ENCODE measurements around the gene ZRANB2.

Gene ZRANB2

DNA sequence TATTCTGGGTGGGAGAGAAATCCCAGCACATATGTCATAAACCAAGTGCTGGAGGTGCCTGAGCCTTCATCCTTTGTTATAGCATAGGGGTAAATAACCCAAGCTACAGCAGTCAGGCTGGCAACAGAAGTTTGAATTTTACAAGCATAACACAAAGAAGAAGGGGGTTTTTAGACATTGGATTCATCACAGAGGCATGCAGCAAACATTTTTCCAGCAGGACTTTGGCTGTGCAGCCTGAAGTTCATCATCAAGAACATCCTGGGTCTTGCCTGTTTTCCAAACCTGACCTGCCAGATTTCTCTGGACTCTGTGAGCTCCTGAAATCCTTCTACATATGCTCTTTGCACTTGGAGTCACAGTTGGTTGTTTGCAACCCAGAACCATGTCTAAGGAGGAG is 49.4 kb downstream of the ZRANB2 start:
- H3K4me3 ChIP-seq (ENCODE audit: low read depth, low read length), result no peak overlapping the region
- no peak for TF ChIP-seq CTCF (conservative IDR thresholded peaks at IDR 0.05; ENCODE audit: low read depth, low read length)
- DNase-seq (ENCODE audit: low read depth), result no peak

DNA sequence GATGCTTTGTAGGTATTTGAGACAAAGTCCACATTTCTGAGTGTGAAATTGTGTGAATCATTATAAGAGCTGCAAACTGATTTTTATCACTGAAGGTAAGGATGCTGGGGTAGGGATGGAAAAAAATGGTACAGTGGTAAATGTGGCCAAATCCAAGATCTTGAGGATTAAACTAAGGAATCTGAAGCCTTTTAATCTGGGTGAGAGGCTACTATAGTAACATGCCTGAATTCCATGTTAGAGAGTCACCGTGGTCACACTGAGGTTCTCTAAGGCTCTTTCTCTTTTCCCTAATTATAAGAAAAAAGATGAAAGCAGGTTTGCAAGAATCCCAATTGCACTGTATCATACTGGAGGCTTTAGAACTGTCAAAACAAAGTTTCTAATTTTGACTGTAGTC is 50.8 kb downstream of the ZRANB2 start:
- no peak overlapping the region for H3K4me3 ChIP-seq (ENCODE audit: low read depth, low read length)
- TF ChIP-seq CTCF (conservative IDR thresholded peaks at IDR 0.05; ENCODE audit: low read depth, low read length), result no peak

DNA sequence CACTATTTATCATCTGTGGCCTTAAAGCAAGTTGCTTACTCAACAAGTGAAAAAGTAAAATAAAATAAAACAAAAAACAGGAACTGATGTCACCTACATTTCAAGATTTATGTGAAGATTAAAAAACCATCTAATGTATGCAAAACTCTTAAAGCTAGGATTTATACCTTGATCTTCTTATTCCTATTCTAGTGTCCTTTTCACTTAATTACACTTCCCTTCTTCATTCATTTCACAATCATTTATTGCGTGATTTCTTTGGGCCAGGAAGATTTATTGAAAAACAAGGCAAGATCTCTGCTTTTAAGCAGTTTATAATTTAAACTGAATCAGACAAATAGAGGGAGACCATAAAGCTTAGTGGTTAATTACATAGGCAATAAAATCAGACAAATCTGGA is 51.9 kb downstream of the ZRANB2 start:
- no peak for DNase-seq (ENCODE audit: low read depth)

More for the DNA sequence above, 50.8 kb downstream of the ZRANB2 start:
- no peak for DNase-seq (ENCODE audit: low read depth)

GRCh38 chr1:71027991-71028390 is 52.8 kb downstream of the ZRANB2 start:
- TF ChIP-seq CTCF (conservative IDR thresholded peaks at IDR 0.05; ENCODE audit: low read depth, low read length), result no peak
- DNase-seq (ENCODE audit: low read depth), result no peak
- H3K4me3 ChIP-seq (ENCODE audit: low read depth, low read length), result no peak overlapping the region

More for the DNA sequence above, 51.9 kb downstream of the ZRANB2 start:
- no peak overlapping the region for H3K4me3 ChIP-seq (ENCODE audit: low read depth, low read length)
- no peak for TF ChIP-seq CTCF (conservative IDR thresholded peaks at IDR 0.05; ENCODE audit: low read depth, low read length)

DNA sequence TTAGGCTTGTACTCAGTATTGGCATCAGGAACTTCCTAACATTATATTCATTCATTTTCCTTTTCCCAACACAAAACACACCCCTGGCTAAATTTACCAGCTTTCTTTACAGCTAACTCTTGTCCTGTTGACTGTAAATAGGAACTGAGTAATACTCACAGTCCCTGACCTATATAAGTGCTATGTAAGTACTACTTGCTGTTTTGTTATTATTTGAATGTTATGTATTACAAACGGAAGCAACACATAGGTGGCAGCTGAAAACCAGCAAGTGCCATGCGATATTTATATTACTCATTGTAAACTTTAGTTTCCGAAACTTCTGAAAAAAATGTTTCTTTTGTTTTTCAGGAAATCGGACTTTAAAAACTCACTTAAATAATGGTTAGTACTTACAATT is 54.7 kb downstream of the ZRANB2 start:
- DNase-seq (ENCODE audit: low read depth), result no peak
- TF ChIP-seq CTCF (conservative IDR thresholded peaks at IDR 0.05; ENCODE audit: low read depth, low read length), result no peak
- no peak overlapping the region for H3K4me3 ChIP-seq (ENCODE audit: low read depth, low read length)

DNA sequence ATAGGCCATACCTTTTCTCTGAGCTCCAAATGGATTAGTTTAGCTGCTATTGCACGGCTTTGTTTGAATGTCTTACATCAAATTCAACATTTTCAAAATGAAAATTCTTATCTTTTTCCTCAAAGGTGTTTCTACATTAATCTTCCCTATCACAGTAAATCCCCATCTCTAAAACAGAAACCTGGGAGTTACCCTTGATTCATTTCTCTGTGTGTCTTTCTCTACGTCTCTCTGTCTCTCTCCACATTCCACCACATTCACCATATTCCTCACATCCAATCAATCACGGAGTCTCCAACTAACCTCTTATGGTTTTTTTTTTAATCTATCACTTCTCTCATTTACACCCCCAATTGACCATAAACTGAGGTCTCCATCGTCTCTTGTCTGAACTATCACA is 57.3 kb downstream of the ZRANB2 start:
- no peak for TF ChIP-seq CTCF (conservative IDR thresholded peaks at IDR 0.05; ENCODE audit: low read depth, low read length)
- no peak overlapping the region for H3K4me3 ChIP-seq (ENCODE audit: low read depth, low read length)
- DNase-seq (ENCODE audit: low read depth), result no peak

DNA sequence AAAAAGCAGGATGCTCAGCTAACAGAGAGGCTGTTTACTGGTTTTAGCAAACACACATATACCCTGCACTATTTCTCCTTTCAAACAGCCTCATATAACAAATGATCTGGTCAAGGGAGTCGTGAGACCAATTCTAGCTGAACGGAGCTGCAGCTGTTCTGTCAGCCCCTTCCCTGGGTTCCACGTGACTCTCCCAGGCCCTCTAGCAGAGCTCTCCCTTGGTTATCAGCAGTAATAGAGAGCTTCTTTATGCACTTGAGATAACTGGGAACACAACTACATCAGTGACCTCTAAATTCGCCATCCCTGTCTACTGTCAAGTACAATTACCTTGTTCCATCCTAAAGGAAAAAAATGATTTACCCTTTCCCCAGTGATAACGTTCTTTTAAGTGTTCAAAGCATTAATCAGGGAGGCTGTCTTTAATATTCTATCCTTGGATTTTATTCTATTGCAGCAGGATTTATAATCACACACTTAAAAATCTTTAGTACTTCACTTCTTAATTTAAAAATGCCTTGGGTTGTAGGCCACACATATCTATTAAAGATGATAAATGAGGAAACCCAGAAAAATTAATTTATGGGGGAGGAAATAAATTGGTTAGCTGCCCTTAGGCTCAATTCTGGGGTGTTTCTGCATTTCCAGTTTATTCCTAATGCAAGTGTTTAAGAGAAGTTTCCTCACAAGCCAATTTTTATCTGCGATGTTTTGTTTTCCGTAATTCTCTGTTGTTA is 61.4 kb downstream of the ZRANB2 start:
- H3K4me3 ChIP-seq (ENCODE audit: low read depth, low read length), result no peak overlapping the region
- no peak for DNase-seq (ENCODE audit: low read depth)
- TF ChIP-seq CTCF (conservative IDR thresholded peaks at IDR 0.05; ENCODE audit: low read depth, low read length), result no peak
